K562 (cell line): ENCODE results near the gene PFKP. TPM values are rescaled to one million over a fixed set of nuclear protein-coding genes. Genes with fewer than 3 reads are reported as not detected.

Experiments used
- ATAC-seq: fragments of 200-7000 bp; cut with Tn5 transposase; 3 replicates; pipeline ENCODE4 v1.9.1; 2020; ENCODE audit warnings: moderate library complexity
- BruUV-seq: library from RNA; stranded (reverse); fragments of 400-500 nt; replicated peaks from 2 replicates; lab custom pipeline; 2021; lab: Mats Ljungman, UMichigan
- CTCF ChIA-PET: fragments of 300-600 bp; formaldehyde crosslinking; extraction: SDS; loops from one replicate; lab custom pipeline; 2021; ENCODE audit warnings: low intra/inter-chr PET ratio; lab: Yijun Ruan, JAX
- POLR2A ChIA-PET: fragments of 300-600, 350-650 bp; sonication (Branson Sonifier 250); formaldehyde crosslinking; extraction: SDS; loops from one replicate; lab custom pipeline; 2021; ENCODE audit warnings: antibody characterized with exemption, inconsistent platforms; lab: Yijun Ruan, JAX
- DNase-seq, 4 experiments: peaks; one replicate each; pipeline versions ENCODE4 v3.0.0 to v3.0.0-alpha.2; 2011 to 2018; ENCODE audit warnings: low spot score in 3 of 4, mixed read lengths in 3 of 4; ENCODE audit errors: extremely low read depth in 1 of 4
- FAIRE-seq: peaks from 2 replicates; lab custom pipeline; 2011; peaks lifted over from hg19 to GRCh38; lab: Jason Lieb, UNC
- H2AFZ ChIP-seq: 2 replicates; pipeline ENCODE4 v1.6.0; 2011; ENCODE audit warnings: low read depth, low read length, control low read depth, inconsistent platforms
- H3K27ac ChIP-seq: fragments of 200-600 bp; 3 replicates; pipeline ENCODE4 v1.8.0; 2011; ENCODE audit warnings: low read depth, mild to moderate bottlenecking, control low read depth, inconsistent platforms, low read length, moderate library complexity, mixed read lengths; ENCODE audit errors: extremely low read depth
- H3K27me3 ChIP-seq, 2 experiments: fragments of 300-600 bp in 1 of 2; 2 replicates in 1 of 2; 3 replicates in 1 of 2; pipeline versions ENCODE4 v1.6.0 to v1.8.0; 2011; ENCODE audit warnings: inconsistent platforms in 2 of 2, low read length in 2 of 2, mild to moderate bottlenecking in 1 of 2, mixed read lengths in 1 of 2, moderate library complexity in 1 of 2; ENCODE audit not compliant: control insufficient read depth in 2 of 2, insufficient read depth in 2 of 2
- H3K36me3 ChIP-seq: fragments of 300-600 bp; 3 replicates; pipeline ENCODE4 v1.8.0; 2011; ENCODE audit warnings: mild to moderate bottlenecking, low read length, inconsistent platforms; ENCODE audit not compliant: control insufficient read depth, insufficient read depth
- H3K4me1 ChIP-seq, 2 experiments: fragments of 200-600 bp in 1 of 2; replicated peaks in 1 of 2; 2 replicates in 1 of 2; 3 replicates in 1 of 2; pipeline versions ENCODE4 v1.5.1 to v1.8.0; 2011; ENCODE audit warnings: inconsistent platforms in 2 of 2, low read length in 2 of 2, mild to moderate bottlenecking in 1 of 2, mixed read lengths in 1 of 2, moderate library complexity in 1 of 2; ENCODE audit not compliant: control insufficient read depth in 2 of 2, insufficient read depth in 2 of 2
- H3K4me2 ChIP-seq: 2 replicates; pipeline ENCODE4 v1.6.1; 2011; ENCODE audit warnings: low read length, control low read depth, inconsistent platforms, mixed read lengths; ENCODE audit not compliant: insufficient read depth
- H3K4me3 ChIP-seq: fragments of 200-600 bp; sonication (generic), shearing (Covaris generic); 2 replicates; pipeline ENCODE4 v1.5.1; 2016; ENCODE audit warnings: control low read depth, inconsistent platforms
- H3K79me2 ChIP-seq: fragments of 200-600 bp; 3 replicates; pipeline ENCODE4 v1.8.0; 2011; ENCODE audit warnings: low read length, inconsistent platforms; ENCODE audit not compliant: control insufficient read depth, insufficient read depth
- H3K9ac ChIP-seq, 2 experiments: 2 replicates each; pipeline versions ENCODE4 v1.6.0 to v1.6.1; 2011; ENCODE audit warnings: low read depth in 2 of 2, low read length in 2 of 2, control low read depth in 1 of 2, inconsistent platforms in 1 of 2, mild to moderate bottlenecking in 1 of 2, mixed read lengths in 1 of 2; ENCODE audit not compliant: insufficient read depth in 1 of 2
- H3K9me1 ChIP-seq: one replicate; pipeline ENCODE4 v1.6.0; 2011; ENCODE audit warnings: inconsistent platforms, mild to moderate bottlenecking, low read length, moderate library complexity; ENCODE audit not compliant: control insufficient read depth, insufficient read depth
- H3K9me3 ChIP-seq: replicated peaks from 2 replicates; pipeline ENCODE4 v1.5.1; 2011; ENCODE audit warnings: low read depth, low read length, inconsistent platforms; ENCODE audit not compliant: control insufficient read depth, insufficient read depth
- H4K20me1 ChIP-seq: replicated peaks from 2 replicates; pipeline ENCODE4 v1.6.1; 2011; ENCODE audit warnings: low read length, inconsistent platforms, mixed read lengths; ENCODE audit not compliant: control insufficient read depth, insufficient read depth
- ATF3 ChIP-seq, 2 experiments: fragments of 450-650 bp in 1 of 2; sonication (generic) in 1 of 2; formaldehyde crosslinking in 1 of 2; IDR thresholded peaks in 1 of 2; conservative IDR thresholded peaks in 1 of 2; 2 replicates each; pipeline versions ENCODE4 v1.6.1 to v1.8.1; 2016 to 2023; ENCODE audit warnings: mild to moderate bottlenecking in 2 of 2, moderate library complexity in 2 of 2, inconsistent platforms in 1 of 2, missing genetic modification reagents in 1 of 2
- CREB3L1 ChIP-seq: fragments of 450-650 bp; IDR thresholded peaks from 2 replicates; pipeline ENCODE4 v1.6.1; 2014; ENCODE audit warnings: low read depth, mild to moderate bottlenecking, moderate library complexity, borderline replicate concordance
- E4F1 ChIP-seq: fragments of 250-450 bp; sonication (Bioruptor Pico); IDR thresholded peaks from 2 replicates; pipeline ENCODE4 v1.5.0; 2021; ENCODE audit warnings: mild to moderate bottlenecking, borderline replicate concordance
- GTF2E2 ChIP-seq: fragments of 200-800 bp; sonication (Bioruptor generic); IDR thresholded peaks from 2 replicates; pipeline ENCODE4 v1.6.1; 2016; ENCODE audit warnings: missing genetic modification characterization, missing compliant biosample characterization
- ILK ChIP-seq: fragments of 450-650 bp; IDR thresholded peaks from 2 replicates; pipeline ENCODE4 v1.6.1; 2016; ENCODE audit warnings: missing genetic modification characterization, low read depth, mild to moderate bottlenecking, missing compliant biosample characterization, moderate library complexity, borderline replicate concordance
- MEIS2 ChIP-seq: fragments of 450-650 bp; IDR thresholded peaks from 2 replicates; pipeline ENCODE4 v1.6.1; 2014; ENCODE audit warnings: mild to moderate bottlenecking; ENCODE audit not compliant: partially characterized antibody
- NFE2 ChIP-seq: IDR thresholded peaks from 2 replicates; pipeline ENCODE4 v1.6.1; 2014; ENCODE audit warnings: antibody characterized with exemption, low read depth
- PTRF ChIP-seq: fragments of 450-650 bp; IDR thresholded peaks from 2 replicates; pipeline ENCODE4 v1.6.1; 2016; ENCODE audit warnings: mild to moderate bottlenecking, missing genetic modification characterization, missing compliant biosample characterization
- SREBF1 ChIP-seq: fragments of 150-350 bp; IDR thresholded peaks from 2 replicates; pipeline ENCODE4 v1.6.1; 2014; ENCODE audit warnings: antibody characterized with exemption, low read depth, low read length, borderline replicate concordance
- ZNF146 ChIP-seq: IDR thresholded peaks from one replicate; pipeline ENCODE4 v1.6.1; 2018; ENCODE audit warnings: missing compliant biosample characterization; ENCODE audit not compliant: unreplicated experiment
- ZNF699 ChIP-seq: fragments of 250-450 bp; sonication (Bioruptor Pico); IDR thresholded peaks from 2 replicates; pipeline ENCODE4 v1.8.0; 2021; ENCODE audit warnings: mild to moderate bottlenecking, moderate library complexity; ENCODE audit not compliant: insufficient replicate concordance
- WGBS: fragments of 100-300 bp; shearing (Covaris generic); methylation state at CpG from one replicate; pipeline ENCODE4 v1.1.6; 2016; ENCODE audit warnings: low coverage, mixed read lengths; ENCODE audit not compliant: insufficient coverage; ENCODE audit errors: missing lambda C conversion rate; 5-methylcytosine and 5-hydroxymethylcytosine counted together
- in situ Hi-C: fragments of 300-500 bp; cut with MboI; formaldehyde crosslinking; loops from 4 replicates; pipeline ENCODE4 v1.15.0; 2018; ENCODE audit warnings: inconsistent platforms, mixed read lengths
- intact Hi-C: fragments of 100-400 bp; cut with micrococcal nuclease; formaldehyde crosslinking; loops from 2 replicates; pipeline ENCODE4 v1.14.2; 2022
- polyA plus RNA-seq, 8 experiments: library from polyadenylated mRNA; depleted of rRNA in 4 of 8; stranded (reverse) in 5 of 8; unstranded in 3 of 8; fragments of >200 nt; fragmentation: Nextera tagmentation in 2 of 8; fragmentation: Illumina TruSeq in 1 of 8; extraction: Ambion mirVana in 2 of 8; extraction: Trizol in 1 of 8; gene quantifications; 2 replicates each; pipeline versions ENCODE4 v1.2.1 to v1.2.3, GENCODE V29; 2011 to 2014; ENCODE audit warnings: inconsistent platforms in 1 of 8, missing spikeins in 1 of 8
- total RNA-seq, 7 experiments: library from RNA; depleted of rRNA in 6 of 7; stranded (reverse); fragments of >200 nt in 6 of 7; fragmentation: Illumina TruSeq in 2 of 7; extraction: Trizol in 2 of 7; gene quantifications; 2 replicates each; pipeline versions ENCODE4 v1.2.1 to v1.2.3, GENCODE V29; 2011 to 2021; ENCODE audit warnings: low replicate concordance in 1 of 7

PFKP gene
- total and polyA plus RNA-seq, 9 of the 15 experiments (the other 6 are each of a cell fraction or from before 2014, with no cell fraction given) = 23.5 to 116 (median 62.1) TPM

- DNase-seq (peak; percentile 80 to 92 (median 84)), FAIRE-seq (peak; percentile 97), ATAC-seq (peak; percentile 92)
- H4K20me1 ChIP-seq = no peaks in the 10 kb centered on the region
- peak overlapping the region; percentile 24; the same call in 1 of the 2 replicates for H3K4me3 ChIP-seq
- ChIA-PET POLR2A (interaction anchor here (0.6 to 2.2 kb wide), 19 partner anchors 8 to 1377 kb away, joined by 3 to 12 read pairs (median 4); partner anchors contain the start of gene PITRM1), CTCF (no interaction called here)
- peak overlapping the region; percentile 71 for H3K4me2 ChIP-seq
- peaks cover 71% of the 10 kb centered on the region for H3K36me3 ChIP-seq
- H3K9me3 ChIP-seq = 0 out of 2 replicates have a peak, but pooled peaks cover 3% of the 10 kb centered on the region
- H3K79me2 ChIP-seq = peaks cover 87% of the 10 kb centered on the region
- TSS peak; percentile 93 for BruUV-seq
- under 1% methylated on average over 17 of the region's 17 CpGs for WGBS
- peak overlapping the region; percentile 97 for H3K27ac ChIP-seq
- H3K9ac ChIP-seq = peak overlapping the region; percentile 85 to 89; a peak in 3 of 4 replicates
- no peaks in the 10 kb centered on the region for H3K27me3 ChIP-seq
- in situ Hi-C loops = no loop called here
- H3K9me1 ChIP-seq = peaks cover 6% of the 10 kb centered on the region
- H3K4me1 ChIP-seq = peaks cover 37 to 43% of the 10 kb centered on the region in 2 experiments
- peak overlapping the region; percentile 75 for H2AFZ ChIP-seq
- intact Hi-C loops = loop anchor here (2.0 kb wide), 1 partner anchor 27 kb away; no protein-coding TSS in a partner anchor
- no peak for TF ChIP-seq SREBF1
- no peak for TF ChIP-seq E4F1
- TF ChIP-seq ZNF146 (CRISPR knock-in tag) = no peak
- peak; percentile 97 for TF ChIP-seq ATF3 (IDR thresholded peaks at IDR 0.05)
- peak; percentile 86; the same call in 1 of the 2 replicates for TF ChIP-seq ATF3 (CRISPR knock-in tag; conservative IDR thresholded peaks at IDR 0.05)
- TF ChIP-seq CREB3L1 = peak; percentile 55; the same call in 1 of the 2 replicates
- peak; percentile 98 for TF ChIP-seq NFE2
- no peak for TF ChIP-seq ZNF699 (CRISPR knock-in tag)
- TF ChIP-seq PTRF (tag) = no peak
- no peak for TF ChIP-seq GTF2E2 (tag)
- TF ChIP-seq ILK (tag) = no peak
- peak; percentile 81 for TF ChIP-seq MEIS2
Observed at GRCh38 chr10:3095373-3096139, 28.2 kb downstream of the PFKP start.
